GM23338 (cell line): Measurements from ENCODE around the gene METAP1D. TPM values are rescaled to one million over a fixed set of nuclear protein-coding genes. Genes with fewer than 3 reads are reported as not detected.

Experiments used
- ATAC-seq: fragments of 200-7000 bp; cut with Tn5 transposase; 3 replicates; pipeline ENCODE4 v1.9.1; 2020
- DNase-seq: peaks from one replicate; pipeline ENCODE4 v3.0.0-alpha.2; 2015; ENCODE audit warnings: low spot score
- H2AFZ ChIP-seq: fragments of 200-600 bp; sonication (generic); 2 replicates; pipeline ENCODE4 v1.8.0; 2016; ENCODE audit warnings: antibody characterized with exemption, mild to moderate bottlenecking, moderate library complexity
- H3F3A ChIP-seq: fragments of 200-600 bp; sonication (generic); replicated peaks from 2 replicates; pipeline ENCODE4 v1.8.0; 2017; ENCODE audit warnings: antibody characterized with exemption, mixed run types, low read depth
- H3K27ac ChIP-seq: fragments of 200-600 bp; sonication (generic); 2 replicates; pipeline ENCODE4 v1.6.1; 2016; ENCODE audit warnings: low read depth
- H3K27me3 ChIP-seq: fragments of 200-600 bp; sonication (generic); 2 replicates; pipeline ENCODE4 v1.8.0; 2016; ENCODE audit warnings: mild to moderate bottlenecking, mixed run types, moderate library complexity; ENCODE audit not compliant: insufficient read depth
- H3K36me3 ChIP-seq: fragments of 200-600 bp; sonication (generic); 2 replicates; pipeline ENCODE4 v1.8.0; 2016; ENCODE audit warnings: mild to moderate bottlenecking; ENCODE audit not compliant: insufficient read depth
- H3K4me1 ChIP-seq: fragments of 200-600 bp; sonication (generic); 2 replicates; pipeline ENCODE4 v1.8.0; 2016; ENCODE audit warnings: mild to moderate bottlenecking, moderate library complexity; ENCODE audit not compliant: insufficient read depth
- H3K4me2 ChIP-seq: fragments of 200-600 bp; sonication (generic); 2 replicates; pipeline ENCODE4 v1.7.1; 2017; ENCODE audit warnings: mixed run types
- H3K4me3 ChIP-seq: fragments of 200-600 bp; sonication (generic); 2 replicates; pipeline ENCODE4 v1.6.1; 2016; ENCODE audit warnings: mixed run types
- H3K79me2 ChIP-seq: fragments of 200-600 bp; sonication (generic); replicated peaks from 2 replicates; pipeline ENCODE4 v1.8.0; 2017; ENCODE audit warnings: mild to moderate bottlenecking; ENCODE audit not compliant: insufficient read depth
- H3K9me2 ChIP-seq: fragments of 200-600 bp; sonication (generic); 2 replicates; pipeline ENCODE4 v1.8.0; 2017; ENCODE audit not compliant: insufficient read depth
- H4K20me1 ChIP-seq: fragments of 200-600 bp; sonication (generic); replicated peaks from 2 replicates; pipeline ENCODE4 v1.8.0; 2017; ENCODE audit warnings: mild to moderate bottlenecking; ENCODE audit not compliant: insufficient read depth
- H3K27ac Mint-ChIP-seq: 2 replicates; pipeline ENCODE4 v1.8.0; 2020; ENCODE audit warnings: inconsistent platforms, mild to moderate bottlenecking, moderate library complexity, mixed read lengths
- H3K27me3 Mint-ChIP-seq: 3 replicates; pipeline ENCODE4 v1.8.0; 2022; ENCODE audit warnings: low read depth, mild to moderate bottlenecking, moderate library complexity, mixed read lengths, inconsistent platforms; ENCODE audit not compliant: insufficient read depth, poor library complexity
- H3K36me3 Mint-ChIP-seq: 3 replicates; pipeline ENCODE4 v1.8.0; 2021; ENCODE audit warnings: low read depth, mild to moderate bottlenecking, inconsistent platforms, moderate library complexity, mixed read lengths
- H3K4me1 Mint-ChIP-seq: 3 replicates; pipeline ENCODE4 v1.8.0; 2020; ENCODE audit warnings: mild to moderate bottlenecking, inconsistent platforms, mixed read lengths
- H3K4me3 Mint-ChIP-seq: 3 replicates; pipeline ENCODE4 v1.8.0; 2021; ENCODE audit warnings: moderate library complexity, mild to moderate bottlenecking, inconsistent platforms, mixed read lengths
- H3K9me3 Mint-ChIP-seq: 3 replicates; pipeline ENCODE4 v1.8.0; 2020; ENCODE audit warnings: moderate library complexity, mild to moderate bottlenecking, inconsistent platforms, mixed read lengths
- CTCF ChIP-seq, 2 experiments: fragments of 200-600 bp in 1 of 2; sonication (generic) in 1 of 2; conservative IDR thresholded peaks; 2 replicates each; pipeline versions ENCODE4 v1.5.1 to v1.6.1; 2016 to 2017; ENCODE audit warnings: antibody characterized with exemption in 2 of 2, low read depth in 2 of 2, mild to moderate bottlenecking in 2 of 2, moderate library complexity in 1 of 2
- EZH2 ChIP-seq: fragments of 200-600 bp; sonication (generic); IDR thresholded peaks from one replicate; pipeline ENCODE4 v1.8.0; 2017; ENCODE audit warnings: antibody characterized with exemption, mild to moderate bottlenecking, low read depth; ENCODE audit not compliant: unreplicated experiment
- JUNB ChIP-seq: IDR thresholded peaks from one replicate; pipeline ENCODE4 v1.6.1; 2016; ENCODE audit warnings: antibody characterized with exemption; ENCODE audit not compliant: unreplicated experiment
- NANOG ChIP-seq: IDR thresholded peaks from 2 replicates; pipeline ENCODE4 v1.6.1; 2016; ENCODE audit warnings: antibody characterized with exemption, borderline replicate concordance
- POLR2AphosphoS5 ChIP-seq: IDR thresholded peaks from 2 replicates; pipeline ENCODE4 v1.6.1; 2016; ENCODE audit warnings: antibody characterized with exemption, low read depth
- REST ChIP-seq: IDR thresholded peaks from one replicate; pipeline ENCODE4 v1.6.1; 2018; ENCODE audit warnings: antibody characterized with exemption; ENCODE audit not compliant: unreplicated experiment
- ZNF331 ChIP-seq: fragments of 250-450 bp; sonication (Bioruptor Pico); IDR thresholded peaks from 2 replicates; pipeline ENCODE4 v1.5.0; 2020; ENCODE audit warnings: low read depth, mild to moderate bottlenecking, moderate library complexity
- ZNF462 ChIP-seq: fragments of 250-450 bp; sonication (Bioruptor Pico); IDR thresholded peaks from 2 replicates; pipeline ENCODE4 v1.5.0; 2020; ENCODE audit warnings: mild to moderate bottlenecking, moderate library complexity
- polyA plus RNA-seq: library from polyadenylated mRNA; unstranded; fragments of >200 nt; fragmentation: Nextera tagmentation; extraction: Ambion mirVana; gene quantifications from 2 replicates; pipeline ENCODE4 v1.2.1, GENCODE V29; 2016
- total RNA-seq: library from RNA; depleted of rRNA; stranded (reverse); fragments of >200 nt; shearing (Covaris generic); gene quantifications from 2 replicates; pipeline ENCODE4 v1.2.3, GENCODE V29; 2014

The METAP1D gene
- total and polyA plus RNA-seq, 2 experiments from 2014 or later: 12.8 to 15.5 TPM

- TF ChIP-seq NANOG (no peak), JUNB (no peak), ZNF331 (CRISPR knock-in tag) (no peak), POLR2AphosphoS5 (no peak), ZNF462 (CRISPR knock-in tag) (no peak), EZH2 (no peak), CTCF (conservative IDR thresholded peaks at IDR 0.05; ENCODE audit: low read depth in 2 of 2) (no peak), REST (no peak)
- Histone ChIP-seq H3K9me2 (no peaks in the 10 kb centered on the region), H4K20me1 (peaks cover 14% of the 10 kb centered on the region), H3K4me1 (no peaks in the 10 kb centered on the region), H3K4me2 (no peak overlapping the region), H3K4me3 (no peak overlapping the region), H3K27ac (no peak overlapping the region), H2AFZ (no peak overlapping the region), H3K79me2 (peaks cover 17% of the 10 kb centered on the region; the same call in 1 of the 2 replicates), H3K36me3 (no peaks in the 10 kb centered on the region), H3K27me3 (no peaks in the 10 kb centered on the region), H3F3A (no peaks in the 10 kb centered on the region)
- no peak overlapping the region for H3K4me3 Mint-ChIP-seq
- H3K9me3 Mint-ChIP-seq: no peaks in the 10 kb centered on the region
- peaks cover 3% of the 10 kb centered on the region for H3K27me3 Mint-ChIP-seq
- DNase-seq (no peak), ATAC-seq (no peak)
- peaks cover 35% of the 10 kb centered on the region; the same call in 2 of the 3 replicates for H3K36me3 Mint-ChIP-seq
- H3K4me1 Mint-ChIP-seq: no peaks in the 10 kb centered on the region
- no peak overlapping the region for H3K27ac Mint-ChIP-seq
Observed at GRCh38 chr2:171952276-171952675, 47.5 kb upstream of the METAP1D start.
